Measurements from ENCODE around the gene GALNT10. TPM values are rescaled to one million over a fixed set of nuclear protein-coding genes. Genes with fewer than 3 reads are reported as not detected.
A peak's percentile ranks its signal among the peaks of the same experiment; 100 is the strongest.

Gene GALNT10
- total RNA-seq, 4 donors from 2014 or later = 21.4 to 49.8 (median 44.7) TPM

DNA sequence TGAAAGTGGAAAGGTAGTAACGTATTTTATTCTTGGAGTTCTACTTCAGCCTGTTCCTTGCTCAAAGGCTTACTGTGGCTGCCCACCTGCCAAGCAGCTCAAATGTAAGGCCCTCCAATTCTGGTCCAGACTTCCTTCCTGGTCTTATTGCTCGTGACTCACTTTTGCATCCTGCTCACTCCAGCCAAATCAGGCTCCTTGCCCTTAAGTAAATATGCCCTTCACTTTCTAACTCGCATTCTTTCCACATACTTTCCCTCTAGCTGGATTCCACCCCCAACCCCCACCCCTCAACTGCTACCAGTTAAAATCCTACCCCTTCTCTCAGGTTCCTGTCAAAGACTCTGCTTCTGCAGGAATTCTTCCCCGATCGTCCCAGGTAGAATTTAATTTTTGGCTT is 96.6 kb downstream of the GALNT10 start:
- 32% methylated on average over 5 of the region's 5 CpGs for WGBS
- peak overlapping the region; percentile 60 to 68 (median 62) for H3K27ac ChIP-seq (replicated peaks in 1 of 4)
- intact Hi-C loops (cut with DNase I) = loop anchor here (5.0 to 10.0 kb wide), 2 partner anchors 78 to 95 kb away; partner anchors contain the start of gene GALNT10
- DNase-seq (ENCODE audit: extremely low spot score) = peak; percentile 47
- H3K4me1 ChIP-seq = peaks cover 27 to 45% (median 43%) of the 10 kb centered on the region in 4 donors
- H3K27me3 ChIP-seq = no peaks in the 10 kb centered on the region
- H3K4me3 ChIP-seq = no peak overlapping the region
- no peak for TF ChIP-seq EP300 (IDR thresholded peaks at IDR 0.05)
- no peak for TF ChIP-seq POLR2A (IDR thresholded peaks at IDR 0.05; ENCODE audit: low read depth)
- TF ChIP-seq, protein P1, sequence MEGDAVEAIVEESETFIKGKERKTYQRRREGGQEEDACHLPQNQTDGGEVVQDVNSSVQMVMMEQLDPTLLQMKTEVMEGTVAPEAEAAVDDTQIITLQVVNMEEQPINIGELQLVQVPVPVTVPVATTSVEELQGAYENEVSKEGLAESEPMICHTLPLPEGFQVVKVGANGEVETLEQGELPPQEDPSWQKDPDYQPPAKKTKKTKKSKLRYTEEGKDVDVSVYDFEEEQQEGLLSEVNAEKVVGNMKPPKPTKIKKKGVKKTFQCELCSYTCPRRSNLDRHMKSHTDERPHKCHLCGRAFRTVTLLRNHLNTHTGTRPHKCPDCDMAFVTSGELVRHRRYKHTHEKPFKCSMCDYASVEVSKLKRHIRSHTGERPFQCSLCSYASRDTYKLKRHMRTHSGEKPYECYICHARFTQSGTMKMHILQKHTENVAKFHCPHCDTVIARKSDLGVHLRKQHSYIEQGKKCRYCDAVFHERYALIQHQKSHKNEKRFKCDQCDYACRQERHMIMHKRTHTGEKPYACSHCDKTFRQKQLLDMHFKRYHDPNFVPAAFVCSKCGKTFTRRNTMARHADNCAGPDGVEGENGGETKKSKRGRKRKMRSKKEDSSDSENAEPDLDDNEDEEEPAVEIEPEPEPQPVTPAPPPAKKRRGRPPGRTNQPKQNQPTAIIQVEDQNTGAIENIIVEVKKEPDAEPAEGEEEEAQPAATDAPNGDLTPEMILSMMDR (IDR thresholded peaks at IDR 0.05) = no peak
- peak; percentile 17 to 37 for TF ChIP-seq POLR2AphosphoS5 (IDR thresholded peaks at IDR 0.05)
- no peaks in the 10 kb centered on the region for H3K9me3 ChIP-seq
- H3K36me3 ChIP-seq = no peaks in the 10 kb centered on the region

DNA sequence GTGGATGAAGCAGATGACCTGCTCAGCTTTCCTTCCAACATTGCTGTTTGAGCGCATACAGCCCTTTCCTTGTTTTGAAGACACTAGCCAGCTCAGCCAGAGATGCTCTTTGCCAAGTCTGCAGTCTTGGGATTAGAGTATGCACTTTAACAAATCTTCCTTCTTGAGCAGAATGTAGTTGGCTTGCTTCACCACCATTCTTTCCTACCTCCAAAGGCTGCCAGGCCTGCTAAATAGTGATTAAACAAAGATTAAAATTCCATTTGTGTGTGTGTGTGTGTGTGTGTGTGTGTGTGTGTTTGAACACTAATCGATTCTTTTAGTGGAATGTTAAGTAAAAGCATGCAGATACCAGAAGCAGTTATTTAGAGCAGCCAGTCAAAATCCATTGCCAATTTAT is 97.6 kb downstream of the GALNT10 start:
- 27% methylated on average over 2 of the region's 2 CpGs for WGBS
- H3K36me3 ChIP-seq = no peaks in the 10 kb centered on the region
- no peaks in the 10 kb centered on the region for H3K27me3 ChIP-seq
- TF ChIP-seq EP300 (IDR thresholded peaks at IDR 0.05) (no peak), POLR2AphosphoS5 (IDR thresholded peaks at IDR 0.05) (peak; percentile 38 to 41)
- TF ChIP-seq, protein P1 (IDR thresholded peaks at IDR 0.05) = no peak
- DNase-seq (ENCODE audit: extremely low spot score) = peak; percentile 88
- no peak overlapping the region for H3K4me3 ChIP-seq
- H3K27ac ChIP-seq (replicated peaks in 1 of 4) = peak overlapping the region; percentile 60 to 68 (median 62)
- intact Hi-C loops (cut with DNase I) = loop anchor here (5.0 to 10.0 kb wide), 2 partner anchors 77 to 96 kb away; partner anchors contain the start of gene GALNT10
- no peaks in the 10 kb centered on the region for H3K9me3 ChIP-seq
- H3K4me1 ChIP-seq = peaks cover 27 to 45% (median 43%) of the 10 kb centered on the region in 4 donors

DNA sequence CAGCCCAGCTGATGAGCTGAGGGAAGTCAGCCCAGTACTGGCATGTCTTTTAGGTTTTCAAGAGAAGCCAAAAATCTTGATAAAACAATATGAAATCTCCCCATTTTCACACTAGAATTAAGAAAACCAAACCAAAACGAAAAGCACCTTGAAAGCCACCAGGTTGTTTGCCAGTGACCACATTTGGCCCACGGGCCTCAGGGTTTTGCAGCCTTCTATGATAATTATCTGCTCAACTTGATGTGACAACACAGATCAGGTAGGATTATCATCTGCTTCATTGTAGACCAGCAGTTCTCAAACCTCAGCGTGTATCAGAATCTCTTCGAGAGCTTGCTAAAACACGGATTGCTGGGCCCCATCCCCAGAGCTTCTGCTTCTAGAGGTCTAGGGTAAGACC is 101.4 kb downstream of the GALNT10 start:
- H3K9me3 ChIP-seq = no peaks in the 10 kb centered on the region
- no peak overlapping the region for H3K4me3 ChIP-seq
- H3K27me3 ChIP-seq = no peaks in the 10 kb centered on the region
- H3K36me3 ChIP-seq = peaks cover 0 to 26% (median 9%) of the 10 kb centered on the region in 4 donors
- TF ChIP-seq POLR2AphosphoS5 (IDR thresholded peaks at IDR 0.05) (no peak), EP300 (IDR thresholded peaks at IDR 0.05) (no peak), POLR2A (IDR thresholded peaks at IDR 0.05; ENCODE audit: low read depth) (no peak)
- TF ChIP-seq, protein P1 (IDR thresholded peaks at IDR 0.05) = no peak
- 97% methylated on average over 5 of the region's 5 CpGs for WGBS
- H3K27ac ChIP-seq (replicated peaks in 1 of 4) = no peak overlapping the region
- peak; percentile 89 for DNase-seq (ENCODE audit: extremely low spot score)
- intact Hi-C loops (cut with DNase I) = no loop called here
- peaks cover 20 to 28% (median 25%) of the 10 kb centered on the region in 4 donors for H3K4me1 ChIP-seq

DNA sequence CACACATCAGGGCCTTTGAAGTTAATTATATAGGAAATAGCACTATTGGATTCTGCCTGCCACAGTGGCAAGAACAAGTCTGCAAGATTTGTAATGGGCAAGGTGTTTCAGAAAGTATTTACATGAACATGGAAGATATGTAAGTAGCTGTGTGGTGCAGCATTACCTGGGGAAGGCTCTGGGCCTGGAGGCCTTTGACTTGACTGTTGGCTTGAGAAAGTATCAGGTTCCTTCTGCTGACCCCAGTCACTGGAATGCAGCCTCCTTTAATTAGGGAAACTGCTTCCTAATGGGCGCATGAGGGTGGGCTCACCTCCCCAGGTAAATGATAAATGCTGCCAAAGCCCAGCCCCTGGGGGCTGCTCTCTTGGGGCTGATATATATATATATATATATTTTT is 102.7 kb downstream of the GALNT10 start:
- no peak for DNase-seq (ENCODE audit: extremely low spot score)
- 100% methylated on average over 1 of the region's 1 CpG for WGBS
- peaks cover 0 to 31% (median 15%) of the 10 kb centered on the region in 4 donors for H3K36me3 ChIP-seq
- no peaks in the 10 kb centered on the region for H3K9me3 ChIP-seq
- H3K4me1 ChIP-seq = peaks cover 6 to 15% (median 12%) of the 10 kb centered on the region in 4 donors
- TF ChIP-seq POLR2A (IDR thresholded peaks at IDR 0.05; ENCODE audit: low read depth) = no peak
- TF ChIP-seq, protein P1 (IDR thresholded peaks at IDR 0.05) = no peak
- no peak for TF ChIP-seq POLR2AphosphoS5 (IDR thresholded peaks at IDR 0.05)
- TF ChIP-seq EP300 (IDR thresholded peaks at IDR 0.05) = no peak
- H3K27ac ChIP-seq (replicated peaks in 1 of 4) = no peak overlapping the region
- H3K27me3 ChIP-seq = no peaks in the 10 kb centered on the region
- intact Hi-C loops (cut with DNase I) = no loop called here
- H3K4me3 ChIP-seq = no peak overlapping the region

DNA sequence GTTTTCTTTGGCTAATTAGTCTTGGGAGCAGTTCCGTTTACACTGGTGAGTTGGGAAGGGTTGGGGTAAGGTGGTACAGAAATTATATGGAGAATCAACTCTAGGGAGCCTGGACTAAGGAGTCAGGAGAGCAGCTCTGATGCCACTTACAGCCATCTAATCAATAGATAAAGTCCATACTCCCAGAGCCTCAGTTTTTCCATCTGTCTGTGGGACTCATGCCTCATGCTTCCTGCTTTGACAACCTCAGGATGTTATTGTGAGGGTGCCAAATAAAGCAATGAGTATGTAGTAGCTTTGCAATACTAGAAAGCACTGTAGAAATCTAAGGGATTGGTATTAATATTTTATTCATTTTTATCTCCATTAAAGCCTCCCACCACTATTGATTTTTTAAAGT is 105.0 kb downstream of the GALNT10 start:
- TF ChIP-seq EP300 (IDR thresholded peaks at IDR 0.05) = no peak
- TF ChIP-seq POLR2AphosphoS5 (IDR thresholded peaks at IDR 0.05) = no peak
- no peak for TF ChIP-seq POLR2A (IDR thresholded peaks at IDR 0.05; ENCODE audit: low read depth)
- TF ChIP-seq, protein P1 (IDR thresholded peaks at IDR 0.05) = no peak
- Histone ChIP-seq H3K4me1 (no peaks in the 10 kb centered on the region), H3K27ac (replicated peaks in 1 of 4) (no peak overlapping the region), H3K36me3 (peaks cover 0 to 32% (median 18%) of the 10 kb centered on the region in 4 donors), H3K9me3 (no peaks in the 10 kb centered on the region), H3K27me3 (no peaks in the 10 kb centered on the region), H3K4me3 (no peak overlapping the region)
- intact Hi-C loops (cut with DNase I) = no loop called here
- WGBS = 95% methylated on average over 1 of the region's 1 CpG
- DNase-seq (ENCODE audit: extremely low spot score) = no peak

Data from esophagus muscularis mucosa (tissue), 4 donors.